GM21529 (cell line): ENCODE measurements around the gene CTIF.

Source experiments
- ATAC-seq: cut with Tn5 transposase; IDR thresholded peaks from one replicate; pipeline ENCODE4 v1.9.1; 2021; ENCODE audit not compliant: unreplicated experiment

CTIF gene

GRCh38 chr18:48573632-48574283, 34.9 kb downstream of the CTIF start:
- ATAC-seq: no peak

GRCh38 chr18:48574667-48575300, 36.0 kb downstream of the CTIF start:
- no peak for ATAC-seq

GRCh38 chr18:48575301-48575657, 36.4 kb downstream of the CTIF start:
- ATAC-seq: no peak

GRCh38 chr18:48575658-48576456, 37.0 kb downstream of the CTIF start:
- ATAC-seq: no peak

- ATAC-seq: no peak
These were observed 37.6 kb downstream of the CTIF start for GRCh38 chr18:48576457-48576771.

- ATAC-seq: no peak
These were observed 38.8 kb downstream of the CTIF start for GRCh38 chr18:48577478-48578190.

- no peak for ATAC-seq
These were observed 39.5 kb downstream of the CTIF start for GRCh38 chr18:48578289-48578688.

GRCh38 chr18:48580066-48580465, 41.2 kb downstream of the CTIF start:
- no peak for ATAC-seq

GRCh38 chr18:48580782-48581181, 42.0 kb downstream of the CTIF start:
- ATAC-seq: no peak

- ATAC-seq: no peak
These were observed 42.4 kb downstream of the CTIF start for GRCh38 chr18:48581206-48581605.

GRCh38 chr18:48581941-48582340, 43.1 kb downstream of the CTIF start:
- ATAC-seq: no peak

GRCh38 chr18:48582946-48583345, 44.1 kb downstream of the CTIF start:
- ATAC-seq: no peak

- no peak for ATAC-seq
These were observed 44.7 kb downstream of the CTIF start for GRCh38 chr18:48583573-48583972.

- no peak for ATAC-seq
These were observed 51.1 kb downstream of the CTIF start for GRCh38 chr18:48589797-48590519.

GRCh38 chr18:48590678-48591077, 51.8 kb downstream of the CTIF start:
- ATAC-seq: no peak

GRCh38 chr18:48592540-48593171, 53.8 kb downstream of the CTIF start:
- ATAC-seq: no peak

- ATAC-seq: no peak
These were observed 55.8 kb downstream of the CTIF start for GRCh38 chr18:48594471-48595094.

- no peak for ATAC-seq
These were observed 56.9 kb downstream of the CTIF start for GRCh38 chr18:48595703-48596218.

- ATAC-seq: no peak
These were observed 58.3 kb downstream of the CTIF start for GRCh38 chr18:48597110-48597509.

- no peak for ATAC-seq
These were observed 58.8 kb downstream of the CTIF start for GRCh38 chr18:48597671-48598070.
